ENCODE data around the gene CETN2.
A peak's percentile ranks its signal among the peaks of the same experiment; 100 is the strongest.

Gene CETN2

DNA sequence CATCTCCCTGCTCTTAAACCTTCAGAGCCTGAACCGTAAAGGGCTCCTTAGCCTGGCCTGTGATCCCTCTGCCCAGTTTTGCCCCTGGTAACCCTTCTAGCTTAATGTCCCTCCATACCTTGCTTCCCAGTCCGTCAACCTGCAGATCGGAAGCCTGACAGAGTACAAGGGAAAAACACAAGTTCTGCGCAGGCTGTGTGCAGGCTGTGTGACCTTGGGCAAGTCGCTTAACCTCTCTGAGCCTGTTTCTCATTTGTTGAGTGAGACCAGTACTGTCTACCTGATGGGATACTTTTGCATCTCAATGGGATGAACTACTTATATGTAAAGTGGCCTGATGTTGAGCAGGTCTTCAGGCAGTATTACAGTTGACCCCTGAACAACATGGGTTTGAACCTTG lies 2.0 kb upstream of the CETN2 start:
- H3K4me3 ChIP-seq (ENCODE audit: low read depth, low read length) = no peak overlapping the region
- TF ChIP-seq, protein P1, sequence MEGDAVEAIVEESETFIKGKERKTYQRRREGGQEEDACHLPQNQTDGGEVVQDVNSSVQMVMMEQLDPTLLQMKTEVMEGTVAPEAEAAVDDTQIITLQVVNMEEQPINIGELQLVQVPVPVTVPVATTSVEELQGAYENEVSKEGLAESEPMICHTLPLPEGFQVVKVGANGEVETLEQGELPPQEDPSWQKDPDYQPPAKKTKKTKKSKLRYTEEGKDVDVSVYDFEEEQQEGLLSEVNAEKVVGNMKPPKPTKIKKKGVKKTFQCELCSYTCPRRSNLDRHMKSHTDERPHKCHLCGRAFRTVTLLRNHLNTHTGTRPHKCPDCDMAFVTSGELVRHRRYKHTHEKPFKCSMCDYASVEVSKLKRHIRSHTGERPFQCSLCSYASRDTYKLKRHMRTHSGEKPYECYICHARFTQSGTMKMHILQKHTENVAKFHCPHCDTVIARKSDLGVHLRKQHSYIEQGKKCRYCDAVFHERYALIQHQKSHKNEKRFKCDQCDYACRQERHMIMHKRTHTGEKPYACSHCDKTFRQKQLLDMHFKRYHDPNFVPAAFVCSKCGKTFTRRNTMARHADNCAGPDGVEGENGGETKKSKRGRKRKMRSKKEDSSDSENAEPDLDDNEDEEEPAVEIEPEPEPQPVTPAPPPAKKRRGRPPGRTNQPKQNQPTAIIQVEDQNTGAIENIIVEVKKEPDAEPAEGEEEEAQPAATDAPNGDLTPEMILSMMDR (IDR thresholded peaks at IDR 0.05; ENCODE audit: borderline replicate concordance, insufficient read depth, low read depth, low read length) = no peak

DNA sequence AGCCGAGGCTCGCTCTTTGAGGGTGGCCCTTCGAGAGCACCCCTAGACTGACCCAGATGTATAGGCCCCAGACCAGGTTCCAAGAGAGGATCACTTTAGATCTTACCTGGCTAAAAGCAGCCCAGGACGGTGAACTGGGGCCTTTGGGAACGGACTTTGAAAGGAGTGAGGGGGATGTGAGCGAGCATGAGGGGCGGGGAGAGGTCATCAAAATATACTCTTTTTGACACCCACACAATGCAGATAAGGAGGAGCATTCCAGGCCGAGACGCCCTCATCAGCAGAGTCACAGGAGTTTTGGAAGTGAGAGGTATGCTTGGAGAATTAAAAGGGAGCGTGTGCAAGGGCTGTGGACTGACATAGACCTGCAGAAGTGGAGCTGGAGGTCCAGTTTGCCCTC lies 834 bp upstream of the CETN2 start:
- peak overlapping the region; percentile 79 for H3K4me3 ChIP-seq (ENCODE audit: low read depth, low read length)
- TF ChIP-seq, protein P1 (IDR thresholded peaks at IDR 0.05; ENCODE audit: borderline replicate concordance, insufficient read depth, low read depth, low read length) = no peak

DNA sequence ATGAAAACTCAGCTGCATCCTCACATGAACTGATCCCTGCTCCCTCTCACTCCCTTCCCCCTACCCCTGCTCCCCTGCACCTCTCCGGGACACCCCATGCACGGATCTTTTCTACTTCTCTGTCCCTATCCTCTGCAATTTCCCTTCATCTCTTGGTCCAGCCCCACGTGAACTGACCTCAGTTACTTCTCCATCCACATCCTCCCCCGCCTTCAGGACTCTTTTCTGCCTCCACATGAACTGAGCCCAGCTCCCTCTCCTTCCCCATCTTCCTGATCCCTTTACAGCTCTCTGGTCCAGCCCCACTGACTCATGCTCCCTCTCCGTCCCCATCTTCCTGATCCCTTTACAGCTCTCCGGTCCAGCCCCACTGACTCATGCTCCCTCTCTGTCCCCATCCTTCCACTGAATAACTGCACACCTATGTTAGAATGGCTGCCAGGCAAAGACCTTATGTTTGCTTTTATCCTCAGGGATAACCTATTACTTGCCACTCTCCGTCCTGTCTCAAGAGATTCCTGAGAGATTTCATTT lies 5.6 kb downstream of the CETN2 start:
- no peak overlapping the region for H3K4me3 ChIP-seq (ENCODE audit: low read depth, low read length)
- TF ChIP-seq, protein P1 (IDR thresholded peaks at IDR 0.05; ENCODE audit: borderline replicate concordance, insufficient read depth, low read depth, low read length) = no peak

DNA sequence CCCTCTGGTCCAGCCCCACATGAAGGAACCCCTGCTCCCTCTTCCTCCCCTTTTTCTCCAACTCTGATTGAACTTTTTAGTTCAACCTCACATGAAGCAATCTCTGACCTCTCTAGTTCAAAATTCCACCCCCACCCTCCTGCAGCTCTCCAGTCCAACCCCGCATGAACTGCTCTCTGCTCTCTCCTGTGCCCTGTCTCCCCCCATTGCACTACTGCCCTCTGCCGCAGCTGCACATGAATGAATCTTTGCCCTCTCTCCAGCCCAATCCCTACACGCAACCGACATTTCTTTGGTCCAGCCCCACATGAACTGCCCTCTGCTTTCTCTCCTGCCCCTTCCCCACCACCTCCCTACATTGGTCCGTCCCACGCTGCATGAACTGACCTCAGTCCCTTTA lies 6.9 kb downstream of the CETN2 start:
- TF ChIP-seq, protein P1 (IDR thresholded peaks at IDR 0.05; ENCODE audit: borderline replicate concordance, insufficient read depth, low read depth, low read length) = no peak
- H3K4me3 ChIP-seq (ENCODE audit: low read depth, low read length) = no peak overlapping the region

DNA sequence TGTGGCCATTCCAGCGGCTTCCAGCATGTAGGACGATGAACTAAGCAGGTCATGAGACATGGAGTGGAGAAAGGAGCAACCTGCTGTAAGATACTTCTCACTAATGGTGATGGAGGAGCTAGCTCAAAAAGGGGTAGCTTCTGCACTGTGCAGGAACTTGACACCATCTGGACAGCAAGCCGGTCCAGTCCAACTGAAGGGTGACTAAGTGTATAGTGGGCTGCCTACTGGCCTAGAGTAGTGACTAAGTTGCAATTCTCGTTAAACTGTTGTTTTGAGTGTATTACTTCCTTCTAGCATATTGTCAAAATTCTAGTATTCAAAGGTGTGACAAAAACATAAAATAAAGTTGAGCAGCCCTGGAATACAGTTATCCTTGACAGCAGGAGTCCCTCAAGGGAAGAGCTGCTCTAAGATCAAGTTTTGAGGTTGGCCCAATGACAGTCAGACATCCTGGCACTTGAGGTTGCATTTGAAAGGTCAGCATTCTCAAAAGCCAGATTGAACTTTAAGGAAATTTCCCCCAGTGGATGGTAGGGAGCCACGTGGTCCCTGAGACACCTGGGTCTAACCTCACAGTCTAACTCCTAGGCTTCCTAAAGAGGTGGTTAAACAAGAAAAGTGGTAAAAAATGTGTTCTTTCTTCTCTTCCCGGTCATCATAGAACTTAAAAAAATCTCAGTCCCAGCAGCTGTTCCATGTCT lies 8.0 kb downstream of the CETN2 start:
- no peak overlapping the region for H3K4me3 ChIP-seq (ENCODE audit: low read depth, low read length)
- TF ChIP-seq, protein P1 (IDR thresholded peaks at IDR 0.05; ENCODE audit: borderline replicate concordance, insufficient read depth, low read depth, low read length) = no peak

DNA sequence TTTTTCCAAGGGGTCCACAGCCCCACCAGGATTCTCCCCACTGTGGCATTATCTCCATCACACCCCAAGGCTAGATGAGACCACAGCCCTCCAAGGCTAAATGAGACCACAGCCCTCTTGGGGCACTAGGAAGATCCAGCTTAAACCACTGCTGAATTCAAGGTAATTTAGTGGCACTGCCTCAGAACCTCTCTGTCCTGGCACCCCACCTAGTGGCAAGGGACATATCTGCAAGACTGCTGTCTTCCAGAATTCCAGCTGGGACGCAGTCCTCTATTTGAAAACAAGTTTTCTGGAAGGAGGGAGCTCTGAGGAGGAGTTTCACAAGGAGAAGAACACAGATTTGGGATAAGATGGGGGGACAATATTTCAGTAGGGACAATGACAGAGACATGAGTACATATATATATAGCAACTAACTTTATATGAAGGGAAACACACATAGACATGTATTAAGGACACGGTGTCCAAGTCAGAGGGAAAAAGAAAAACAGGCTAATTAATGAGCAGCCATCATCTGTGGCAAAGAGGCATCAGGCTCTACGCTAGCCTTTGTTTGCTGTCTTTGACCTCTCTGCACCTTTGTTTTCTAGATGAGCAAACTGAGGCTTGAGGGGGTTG lies 9.3 kb downstream of the CETN2 start:
- H3K4me3 ChIP-seq (ENCODE audit: low read depth, low read length) = no peak overlapping the region
- TF ChIP-seq, protein P1 (IDR thresholded peaks at IDR 0.05; ENCODE audit: borderline replicate concordance, insufficient read depth, low read depth, low read length) = peak; percentile 71

DNA sequence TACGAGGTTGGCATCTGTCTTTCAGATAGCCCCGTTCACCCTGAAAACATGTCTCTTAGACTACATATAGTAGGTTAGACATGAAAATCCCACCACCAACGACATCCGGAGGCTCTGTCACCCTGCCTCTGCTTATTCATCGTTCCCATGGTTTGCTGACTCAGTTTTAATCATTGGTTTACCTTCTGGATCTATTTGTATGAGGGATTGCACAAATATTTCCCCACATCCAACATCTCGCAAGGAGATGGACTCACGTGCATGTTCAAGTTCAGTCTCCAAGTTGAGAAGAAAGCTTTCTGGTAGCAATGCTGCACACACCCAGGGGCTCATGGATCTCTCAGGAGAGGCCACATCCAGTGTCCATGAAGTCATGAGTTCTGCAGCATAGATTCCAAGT lies 10.8 kb downstream of the CETN2 start:
- H3K4me3 ChIP-seq (ENCODE audit: low read depth, low read length) = no peak overlapping the region
- TF ChIP-seq, protein P1 (IDR thresholded peaks at IDR 0.05; ENCODE audit: borderline replicate concordance, insufficient read depth, low read depth, low read length) = no peak
